Activated CD8-positive, alpha-beta T cell treated with anti-CD3 and anti-CD28 coated beads for 36 hours (primary cell): ENCODE results near the gene ALX3. TPM values are rescaled to one million over a fixed set of nuclear protein-coding genes. Genes with fewer than 3 reads are reported as not detected.

Source experiments
- ATAC-seq: fragments of 200-7000 bp; cut with Tn5 transposase; one replicate; pipeline ENCODE4 v1.10.0; 2021; ENCODE audit warnings: mild to moderate bottlenecking, moderate library complexity
- CTCF ChIA-PET: fragments of 350-600 bp; sonication (Branson Sonifier 250); formaldehyde crosslinking; loops from one replicate; lab custom pipeline; 2021; ENCODE audit warnings: antibody characterized with exemption; lab: Charles Lee
- POLR2A ChIA-PET: fragments of 350-600 bp; sonication (Branson Sonifier 250); formaldehyde crosslinking; loops from one replicate; lab custom pipeline; 2021; ENCODE audit warnings: antibody characterized with exemption; lab: Charles Lee
- DNase-seq: peaks from one replicate; pipeline ENCODE4 v3.0.0-alpha.2; 2020
- H3K27ac Mint-ChIP-seq: one replicate; pipeline ENCODE4 v1.8.0; 2021; ENCODE audit warnings: mild to moderate bottlenecking, mixed read lengths
- H3K27me3 Mint-ChIP-seq: one replicate; pipeline ENCODE4 v1.8.0; 2021; ENCODE audit warnings: mixed read lengths
- H3K36me3 Mint-ChIP-seq: one replicate; pipeline ENCODE4 v1.8.0; 2021; ENCODE audit warnings: low read depth, mixed read lengths
- H3K4me1 Mint-ChIP-seq: one replicate; pipeline ENCODE4 v1.8.0; 2021; ENCODE audit warnings: low read depth, mixed read lengths
- H3K4me3 Mint-ChIP-seq: one replicate; pipeline ENCODE4 v1.8.0; 2021; ENCODE audit warnings: mild to moderate bottlenecking, moderate library complexity, mixed read lengths
- H3K9me3 Mint-ChIP-seq: one replicate; pipeline ENCODE4 v1.8.0; 2021; ENCODE audit warnings: mixed read lengths
- intact Hi-C: fragments of 100-400 bp; cut with micrococcal nuclease; formaldehyde crosslinking; loops from one replicate; pipeline ENCODE4 v1.10.0; 2022
- total RNA-seq, 2 experiments: library from RNA; stranded (reverse); gene quantifications; one replicate each; pipeline ENCODE4 v1.2.3, GENCODE V29; 2021
- TF ChIP-seq, protein P1 (sequence below): fragments of 200-600 bp; IDR thresholded peaks from one replicate; pipeline ENCODE4 v1.8.0; 2022; ENCODE audit warnings: antibody characterized with exemption, mild to moderate bottlenecking

ALX3 gene
- total RNA-seq, 2 experiments from 2014 or later = not detected

DNA sequence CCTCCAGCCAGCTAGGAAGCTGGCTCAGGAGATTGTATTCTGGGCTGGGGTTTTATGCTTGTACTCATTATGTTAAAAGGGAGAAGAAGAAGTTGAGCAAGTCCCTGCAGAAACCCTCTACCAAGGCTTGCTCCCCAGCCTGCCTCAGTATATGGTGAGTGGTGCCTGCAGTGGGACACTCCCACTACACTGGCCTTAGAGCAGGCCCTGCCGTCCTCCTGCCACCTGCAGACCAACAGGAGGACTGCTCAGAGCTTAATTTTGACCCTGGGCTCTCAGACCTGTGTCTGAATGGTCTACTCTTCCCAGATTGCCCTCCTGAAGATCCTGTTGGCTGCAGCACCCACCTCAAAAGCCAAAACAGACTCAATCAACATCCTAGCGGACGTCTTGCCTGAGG lies 23.0 kb downstream of the ALX3 start:
- ChIA-PET CTCF (interaction anchor here (5.1 to 12.4 kb wide), 3 partner anchors 17 to 57 kb away, joined by 22 to 163 read pairs (median 25); no protein-coding TSS in a partner anchor), POLR2A (interaction anchor here (1.5 to 2.2 kb wide), 2 partner anchors 9 to 13 kb away, joined by 4 to 11 read pairs; partner anchors contain the start of gene STRIP1)
- Mint-ChIP-seq H3K27me3 (no peaks in the 10 kb centered on the region), H3K9me3 (no peaks in the 10 kb centered on the region), H3K4me3 (no peak overlapping the region), H3K27ac (no peak overlapping the region), H3K36me3 (peaks cover 24% of the 10 kb centered on the region), H3K4me1 (no peaks in the 10 kb centered on the region)
- TF ChIP-seq, protein P1, sequence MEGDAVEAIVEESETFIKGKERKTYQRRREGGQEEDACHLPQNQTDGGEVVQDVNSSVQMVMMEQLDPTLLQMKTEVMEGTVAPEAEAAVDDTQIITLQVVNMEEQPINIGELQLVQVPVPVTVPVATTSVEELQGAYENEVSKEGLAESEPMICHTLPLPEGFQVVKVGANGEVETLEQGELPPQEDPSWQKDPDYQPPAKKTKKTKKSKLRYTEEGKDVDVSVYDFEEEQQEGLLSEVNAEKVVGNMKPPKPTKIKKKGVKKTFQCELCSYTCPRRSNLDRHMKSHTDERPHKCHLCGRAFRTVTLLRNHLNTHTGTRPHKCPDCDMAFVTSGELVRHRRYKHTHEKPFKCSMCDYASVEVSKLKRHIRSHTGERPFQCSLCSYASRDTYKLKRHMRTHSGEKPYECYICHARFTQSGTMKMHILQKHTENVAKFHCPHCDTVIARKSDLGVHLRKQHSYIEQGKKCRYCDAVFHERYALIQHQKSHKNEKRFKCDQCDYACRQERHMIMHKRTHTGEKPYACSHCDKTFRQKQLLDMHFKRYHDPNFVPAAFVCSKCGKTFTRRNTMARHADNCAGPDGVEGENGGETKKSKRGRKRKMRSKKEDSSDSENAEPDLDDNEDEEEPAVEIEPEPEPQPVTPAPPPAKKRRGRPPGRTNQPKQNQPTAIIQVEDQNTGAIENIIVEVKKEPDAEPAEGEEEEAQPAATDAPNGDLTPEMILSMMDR = no peak
- intact Hi-C loops = no loop called here
- no peak for ATAC-seq
- DNase-seq = no peak

DNA sequence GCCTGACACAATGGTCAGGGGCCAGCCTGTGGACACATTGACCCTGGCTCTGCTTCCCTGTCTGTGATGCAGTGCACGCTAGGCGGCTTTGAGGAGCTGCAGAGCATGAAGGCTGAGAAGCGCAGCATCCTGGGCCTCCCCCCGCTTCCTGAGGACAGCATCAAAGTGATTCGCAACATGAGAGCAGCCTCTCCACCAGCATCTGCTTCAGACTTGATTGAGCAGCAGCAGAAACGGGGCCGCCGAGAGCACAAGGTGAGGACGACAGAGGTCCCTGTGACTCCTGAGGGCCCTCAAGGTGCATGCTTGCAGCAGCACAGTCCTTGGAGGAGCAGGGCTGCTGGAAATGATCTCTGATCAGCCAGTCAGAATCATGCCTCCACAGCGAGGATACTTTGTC lies 27.5 kb downstream of the ALX3 start:
- ATAC-seq = no peak
- intact Hi-C loops = no loop called here
- POLR2A ChIA-PET = interaction anchor here (0.9 kb wide), 1 partner anchor 9 kb away, joined by 3 read pairs; no protein-coding TSS in a partner anchor
- Mint-ChIP-seq H3K27ac (no peak overlapping the region), H3K4me3 (no peak overlapping the region), H3K27me3 (no peaks in the 10 kb centered on the region), H3K4me1 (peaks cover 11% of the 10 kb centered on the region), H3K9me3 (no peaks in the 10 kb centered on the region), H3K36me3 (peaks cover 49% of the 10 kb centered on the region)
- TF ChIP-seq, protein P1 = no peak
- CTCF ChIA-PET = interaction anchor here (1.0 to 12.3 kb wide), 3 partner anchors 10 to 17 kb away, joined by 3 to 110 read pairs (median 22); no protein-coding TSS in a partner anchor
- no peak for DNase-seq

DNA sequence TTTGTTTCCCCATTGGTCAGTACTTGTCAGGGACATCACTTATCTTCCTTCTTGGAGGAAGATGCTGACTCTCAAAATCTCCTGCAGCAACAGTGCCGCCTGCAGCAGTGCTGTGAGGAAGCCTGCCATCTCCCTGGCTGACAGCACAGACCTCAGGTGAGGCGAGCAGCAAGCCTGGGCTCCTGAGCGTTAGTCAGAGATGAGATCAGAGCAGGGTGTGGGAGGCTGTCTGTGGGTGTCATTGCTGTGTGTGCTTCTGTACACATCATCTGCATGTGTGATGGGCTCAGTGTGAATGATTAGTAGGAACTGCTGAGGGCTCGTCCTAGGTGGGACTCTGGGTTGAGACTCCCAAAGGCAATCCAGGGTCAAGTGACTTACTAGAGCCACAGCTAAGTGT lies 29.9 kb downstream of the ALX3 start:
- Mint-ChIP-seq H3K9me3 (no peaks in the 10 kb centered on the region), H3K4me1 (peaks cover 24% of the 10 kb centered on the region), H3K27ac (peak overlapping the region; percentile 59), H3K27me3 (no peaks in the 10 kb centered on the region), H3K4me3 (no peak overlapping the region), H3K36me3 (peaks cover 42% of the 10 kb centered on the region)
- ATAC-seq (peak; percentile 92), DNase-seq (peak; percentile 67)
- ChIA-PET CTCF (interaction anchor here (1.3 to 12.3 kb wide), 4 partner anchors 9 to 20 kb away, joined by 4 to 110 read pairs (median 16); no protein-coding TSS in a partner anchor), POLR2A (interaction anchor here (1.7 to 1.9 kb wide), 2 partner anchors 10 to 33 kb away, joined by 3 to 4 read pairs; no protein-coding TSS in a partner anchor)
- TF ChIP-seq, protein P1 = no peak
- intact Hi-C loops = no loop called here

GRCh38 chr1:110039641-110040040 lies 30.8 kb downstream of the ALX3 start:
- DNase-seq (no peak), ATAC-seq (no peak)
- TF ChIP-seq, protein P1 = no peak
- H3K27me3 Mint-ChIP-seq = no peaks in the 10 kb centered on the region
- no peak overlapping the region for H3K4me3 Mint-ChIP-seq
- POLR2A ChIA-PET = interaction anchor here (1.0 to 1.9 kb wide), 4 partner anchors 10 to 43 kb away, joined by 3 to 5 read pairs (median 4); no protein-coding TSS in a partner anchor
- no peak overlapping the region for H3K27ac Mint-ChIP-seq
- H3K36me3 Mint-ChIP-seq = peaks cover 40% of the 10 kb centered on the region
- CTCF ChIA-PET = interaction anchor here (2.1 to 12.3 kb wide), 4 partner anchors 10 to 48 kb away, joined by 5 to 110 read pairs (median 30); no protein-coding TSS in a partner anchor
- intact Hi-C loops = no loop called here
- no peaks in the 10 kb centered on the region for H3K9me3 Mint-ChIP-seq
- peaks cover 27% of the 10 kb centered on the region for H3K4me1 Mint-ChIP-seq

GRCh38 chr1:110038271-110038670 lies 32.2 kb downstream of the ALX3 start:
- intact Hi-C loops = no loop called here
- Mint-ChIP-seq H3K27ac (no peak overlapping the region), H3K9me3 (no peaks in the 10 kb centered on the region), H3K36me3 (peaks cover 35% of the 10 kb centered on the region), H3K27me3 (no peaks in the 10 kb centered on the region), H3K4me3 (no peak overlapping the region), H3K4me1 (peaks cover 36% of the 10 kb centered on the region)
- TF ChIP-seq, protein P1 = no peak
- ATAC-seq = no peak
- POLR2A ChIA-PET = interaction anchor here (1.6 to 1.9 kb wide), 2 partner anchors 12 to 53 kb away, joined by 4 to 5 read pairs; partner anchors contain the start of gene AHCYL1
- DNase-seq = no peak
- CTCF ChIA-PET = interaction anchor here (2.1 to 12.3 kb wide), 4 partner anchors 8 to 50 kb away, joined by 5 to 110 read pairs (median 30); no protein-coding TSS in a partner anchor
